ENCODE measurements around the gene ZNF256.

GRCh38 chr19:57947419-57948134 lies at the start of gene ZNF256:
- TF ChIP-seq POLR2A (IDR thresholded peaks at IDR 0.05) (peak in 1 of 2 donors; percentile 20), CTCF (IDR thresholded peaks at IDR 0.05) (peak; percentile 48 to 69 (median 58))

Measured in Peyer's patch (tissue), 4 donors.